Measurements from ENCODE around the gene TMPRSS11D.

The TMPRSS11D gene

DNA sequence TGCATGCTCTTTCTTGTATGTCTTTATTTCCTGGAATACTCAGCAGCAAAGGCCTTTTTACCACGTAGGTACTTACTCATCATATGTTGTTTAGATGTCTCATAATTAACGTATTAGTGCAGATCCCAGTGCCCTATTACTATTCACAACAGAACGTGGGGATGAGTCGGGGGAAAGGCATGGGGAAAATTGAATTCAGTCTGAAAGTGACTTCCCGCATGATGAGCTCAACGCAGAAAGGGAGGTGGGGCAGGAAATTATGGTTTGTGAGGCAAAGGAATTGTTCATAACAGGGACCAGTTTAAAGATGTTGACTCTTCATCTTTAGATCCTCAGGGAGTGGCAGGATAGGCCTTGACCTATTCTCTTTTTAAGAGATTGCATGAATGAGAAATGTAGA lies 2.0 kb upstream of the TMPRSS11D start:
- TF ChIP-seq POLR2AphosphoS5 (IDR thresholded peaks at IDR 0.05; ENCODE audit: low read depth, low read length) (no peak), TAF1 (IDR thresholded peaks at IDR 0.05; ENCODE audit: borderline replicate concordance, low read depth, low read length) (no peak), POLR2A (IDR thresholded peaks at IDR 0.05; ENCODE audit: low read depth, low read length) (no peak)
- FAIRE-seq (no peak), DNase-seq (ENCODE audit: insufficient read length) (no peak)

DNA sequence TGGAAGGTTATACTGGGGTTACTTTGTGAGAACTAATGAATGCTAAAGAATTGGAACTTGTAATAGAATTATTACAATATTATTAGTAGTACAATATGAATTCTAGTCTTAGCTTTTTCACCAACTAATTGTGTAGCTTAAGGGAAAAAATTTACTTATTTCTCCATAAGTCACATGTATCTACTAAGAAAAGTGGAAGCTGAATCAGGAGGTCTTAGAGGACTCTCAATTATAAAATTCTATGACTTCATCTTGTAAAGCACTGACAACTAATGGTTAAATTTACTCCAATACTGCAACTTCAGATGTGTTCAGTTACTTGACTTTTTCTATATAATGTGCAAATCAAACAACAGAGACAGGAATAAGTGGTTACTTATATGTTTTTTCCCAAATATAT lies 899 bp upstream of the TMPRSS11D start:
- TF ChIP-seq TAF1 (IDR thresholded peaks at IDR 0.05; ENCODE audit: borderline replicate concordance, low read depth, low read length), result no peak
- no peak for TF ChIP-seq POLR2AphosphoS5 (IDR thresholded peaks at IDR 0.05; ENCODE audit: low read depth, low read length)
- TF ChIP-seq POLR2A (IDR thresholded peaks at IDR 0.05; ENCODE audit: low read depth, low read length), result no peak
- FAIRE-seq (no peak), DNase-seq (ENCODE audit: insufficient read length) (no peak)

- FAIRE-seq (no peak), DNase-seq (ENCODE audit: insufficient read length) (no peak)
- TF ChIP-seq POLR2A (IDR thresholded peaks at IDR 0.05; ENCODE audit: low read depth, low read length) (no peak), POLR2AphosphoS5 (IDR thresholded peaks at IDR 0.05; ENCODE audit: low read depth, low read length) (no peak), TAF1 (IDR thresholded peaks at IDR 0.05; ENCODE audit: borderline replicate concordance, low read depth, low read length) (no peak)
Measured at GRCh38 chr4:67883458-67883857, 344 bp downstream of the TMPRSS11D start.

DNA sequence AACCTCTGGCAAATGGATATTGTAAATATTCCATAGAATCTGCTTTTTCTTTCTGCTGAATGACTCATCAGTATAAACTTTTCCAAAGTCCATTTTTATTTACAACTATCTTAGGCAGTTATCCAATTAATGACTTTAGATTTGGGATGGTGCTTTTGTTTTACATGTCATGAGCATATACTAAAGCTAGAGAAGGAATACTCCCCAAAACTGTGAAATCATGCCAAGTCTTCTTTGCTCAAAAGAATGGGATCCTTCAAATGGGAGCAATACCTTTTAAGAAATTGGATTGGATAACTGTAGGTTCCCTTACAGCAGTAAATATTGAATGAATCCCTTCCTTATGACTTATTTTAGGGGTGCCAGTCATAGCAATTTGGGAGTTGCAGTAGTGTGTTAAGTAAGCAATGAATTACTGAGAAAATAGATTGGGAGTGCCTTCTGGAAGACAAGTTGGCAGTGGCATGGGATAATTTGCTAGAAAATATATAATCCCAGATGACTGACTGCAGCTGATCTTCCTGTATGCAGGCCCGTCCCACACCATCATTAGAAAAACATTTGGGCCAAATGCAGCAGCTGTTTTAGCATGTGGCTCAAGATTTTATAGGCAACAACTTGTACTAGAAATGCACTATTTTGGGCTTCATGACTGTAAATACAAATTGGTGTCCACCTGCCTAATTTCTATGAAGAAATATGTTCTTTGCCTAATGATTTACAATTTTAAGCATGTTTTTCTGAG lies 2.8 kb downstream of the TMPRSS11D start:
- FAIRE-seq, result no peak
- DNase-seq (ENCODE audit: insufficient read length), result no peak
- no peak for TF ChIP-seq TAF1 (IDR thresholded peaks at IDR 0.05; ENCODE audit: borderline replicate concordance, low read depth, low read length)
- no peak for TF ChIP-seq POLR2A (IDR thresholded peaks at IDR 0.05; ENCODE audit: low read depth, low read length)
- TF ChIP-seq POLR2AphosphoS5 (IDR thresholded peaks at IDR 0.05; ENCODE audit: low read depth, low read length), result no peak

DNA sequence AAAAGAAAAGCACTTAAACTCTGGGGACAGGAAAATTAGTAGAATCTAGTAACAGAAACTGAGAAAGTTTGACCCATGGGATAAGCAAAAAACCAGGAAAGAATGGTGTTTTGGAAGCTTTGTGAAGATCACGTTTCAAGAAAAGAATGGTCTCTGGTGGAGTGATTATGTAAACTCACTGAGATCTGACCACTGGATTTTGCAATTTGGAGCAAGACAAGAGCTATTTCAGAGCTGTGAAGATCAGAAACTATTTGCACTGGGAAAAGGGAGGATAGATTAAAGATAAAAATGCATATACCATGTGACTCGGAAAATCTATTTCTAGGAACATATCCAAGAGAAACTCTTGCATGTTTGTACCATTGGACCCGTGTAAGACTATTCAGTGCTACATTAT lies 4.3 kb downstream of the TMPRSS11D start:
- DNase-seq (ENCODE audit: insufficient read length), result no peak
- no peak for FAIRE-seq
- TF ChIP-seq POLR2AphosphoS5 (IDR thresholded peaks at IDR 0.05; ENCODE audit: low read depth, low read length) (no peak), POLR2A (IDR thresholded peaks at IDR 0.05; ENCODE audit: low read depth, low read length) (no peak), TAF1 (IDR thresholded peaks at IDR 0.05; ENCODE audit: borderline replicate concordance, low read depth, low read length) (no peak)

- FAIRE-seq (no peak), DNase-seq (ENCODE audit: insufficient read length) (no peak)
- TF ChIP-seq TAF1 (IDR thresholded peaks at IDR 0.05; ENCODE audit: borderline replicate concordance, low read depth, low read length) (no peak), POLR2AphosphoS5 (IDR thresholded peaks at IDR 0.05; ENCODE audit: low read depth, low read length) (no peak), POLR2A (IDR thresholded peaks at IDR 0.05; ENCODE audit: low read depth, low read length) (no peak)
Measured at GRCh38 chr4:67877086-67877485, 6.7 kb downstream of the TMPRSS11D start.

- FAIRE-seq, result no peak
- TF ChIP-seq POLR2AphosphoS5 (IDR thresholded peaks at IDR 0.05; ENCODE audit: low read depth, low read length), result no peak
- TF ChIP-seq POLR2A (IDR thresholded peaks at IDR 0.05; ENCODE audit: low read depth, low read length), result no peak
- TF ChIP-seq TAF1 (IDR thresholded peaks at IDR 0.05; ENCODE audit: borderline replicate concordance, low read depth, low read length), result no peak
- DNase-seq (ENCODE audit: insufficient read length), result no peak
Measured at GRCh38 chr4:67874986-67875385, 8.8 kb downstream of the TMPRSS11D start.

DNA sequence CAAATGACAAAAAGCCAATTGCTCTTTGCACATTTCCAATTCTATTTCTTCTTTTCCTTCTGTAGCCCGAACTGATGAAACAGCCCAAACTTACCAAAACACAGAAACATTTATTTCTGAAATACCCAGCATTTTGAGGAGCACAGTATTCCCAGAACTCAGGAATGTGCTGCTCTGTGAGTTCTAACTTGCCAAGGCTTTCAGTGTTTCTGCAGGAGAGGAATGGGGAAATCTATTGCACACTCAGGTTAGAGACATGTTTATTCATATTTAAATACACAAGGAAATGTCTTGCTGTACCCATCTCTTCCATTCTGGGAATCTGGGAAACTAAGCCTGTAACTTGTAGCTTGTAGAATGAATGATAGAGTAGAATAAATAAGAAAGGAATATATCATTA lies 10.7 kb downstream of the TMPRSS11D start:
- no peak for DNase-seq (ENCODE audit: insufficient read length)
- TF ChIP-seq POLR2A (IDR thresholded peaks at IDR 0.05; ENCODE audit: low read depth, low read length) (no peak), POLR2AphosphoS5 (IDR thresholded peaks at IDR 0.05; ENCODE audit: low read depth, low read length) (no peak), TAF1 (IDR thresholded peaks at IDR 0.05; ENCODE audit: borderline replicate concordance, low read depth, low read length) (no peak)
- no peak for FAIRE-seq

- no peak for TF ChIP-seq POLR2A (IDR thresholded peaks at IDR 0.05; ENCODE audit: low read depth, low read length)
- TF ChIP-seq TAF1 (IDR thresholded peaks at IDR 0.05; ENCODE audit: borderline replicate concordance, low read depth, low read length), result no peak
- TF ChIP-seq POLR2AphosphoS5 (IDR thresholded peaks at IDR 0.05; ENCODE audit: low read depth, low read length), result no peak
- DNase-seq (ENCODE audit: insufficient read length) (no peak), FAIRE-seq (no peak)
Measured at GRCh38 chr4:67871867-67872266, 11.9 kb downstream of the TMPRSS11D start.

DNA sequence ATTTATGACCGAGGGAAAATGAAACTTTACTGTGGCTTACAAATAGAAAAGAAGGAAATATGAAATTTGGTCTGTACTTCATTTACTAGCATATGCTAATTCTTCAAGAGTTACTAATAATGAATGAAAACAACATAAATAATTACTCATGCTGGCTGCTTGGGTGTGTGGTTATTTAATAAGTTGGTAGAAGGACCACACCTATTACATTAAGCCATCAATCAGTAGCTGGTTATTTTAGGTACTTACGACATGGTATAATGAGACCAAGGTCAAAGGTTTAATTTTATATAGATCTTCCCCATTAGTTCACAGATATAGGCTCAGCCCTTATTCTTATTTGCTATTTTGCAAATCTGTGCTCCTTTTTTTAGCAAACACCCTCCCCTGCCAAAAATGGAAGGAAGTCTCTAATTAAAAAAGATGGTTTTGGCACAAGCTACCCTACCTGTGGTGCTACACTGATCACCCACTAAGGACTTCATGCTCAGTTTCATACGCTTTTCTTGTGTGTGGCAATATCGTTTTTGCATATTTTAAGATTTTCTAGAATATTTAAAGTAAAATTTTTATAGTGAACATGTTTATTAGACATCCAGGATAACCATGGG lies 14.1 kb downstream of the TMPRSS11D start:
- DNase-seq (ENCODE audit: insufficient read length) (no peak), FAIRE-seq (no peak)
- TF ChIP-seq POLR2A (IDR thresholded peaks at IDR 0.05; ENCODE audit: low read depth, low read length) (no peak), POLR2AphosphoS5 (IDR thresholded peaks at IDR 0.05; ENCODE audit: low read depth, low read length) (no peak), TAF1 (IDR thresholded peaks at IDR 0.05; ENCODE audit: borderline replicate concordance, low read depth, low read length) (no peak)

DNA sequence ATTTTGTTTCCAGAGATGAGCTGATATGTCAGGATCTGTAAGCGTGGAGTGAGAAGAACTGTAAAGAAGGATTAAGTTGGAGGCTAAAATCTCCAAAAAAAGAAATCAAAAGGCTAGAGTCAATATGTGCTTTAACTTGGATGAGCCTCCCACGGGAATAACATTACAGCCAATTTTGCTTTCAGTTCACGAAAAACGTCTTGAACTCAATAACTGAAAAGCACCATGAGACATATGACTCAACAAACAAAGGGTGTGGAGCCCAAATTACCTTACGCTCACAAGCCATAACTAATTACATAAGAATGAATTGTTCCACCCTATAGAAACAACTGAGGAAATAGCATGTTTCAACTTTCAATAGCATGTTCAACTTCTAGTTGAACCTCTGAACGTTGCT lies 22.3 kb downstream of the TMPRSS11D start:
- no peak for DNase-seq (ENCODE audit: insufficient read length)
- TF ChIP-seq POLR2A (IDR thresholded peaks at IDR 0.05; ENCODE audit: low read depth, low read length), result no peak
- TF ChIP-seq TAF1 (IDR thresholded peaks at IDR 0.05; ENCODE audit: borderline replicate concordance, low read depth, low read length), result no peak
- no peak for TF ChIP-seq POLR2AphosphoS5 (IDR thresholded peaks at IDR 0.05; ENCODE audit: low read depth, low read length)
- FAIRE-seq, result no peak

GRCh38 chr4:67853336-67853735 lies 30.5 kb downstream of the TMPRSS11D start:
- FAIRE-seq, result no peak
- no peak for DNase-seq (ENCODE audit: insufficient read length)
- TF ChIP-seq TAF1 (IDR thresholded peaks at IDR 0.05; ENCODE audit: borderline replicate concordance, low read depth, low read length) (no peak), POLR2A (IDR thresholded peaks at IDR 0.05; ENCODE audit: low read depth, low read length) (no peak), POLR2AphosphoS5 (IDR thresholded peaks at IDR 0.05; ENCODE audit: low read depth, low read length) (no peak)

Data from GM12892 (cell line).